ENCODE measurements around the gene TSEN54.
A peak's percentile ranks its signal among the peaks of the same experiment; 100 is the strongest.

TSEN54 gene

GRCh38 chr17:75496005-75496404 is 20.3 kb upstream of the TSEN54 start:
- H3K27ac ChIP-seq (ENCODE audit: insufficient read depth, low read depth, low read length, poor library complexity, severe bottlenecking), result no peak overlapping the region
- 95 to 96% methylated on average over 11 of the region's 11 CpGs for WGBS, 2 experiments
- H3K9me3 ChIP-seq (ENCODE audit: control insufficient read depth, low read length), result no peaks in the 10 kb centered on the region
- H3K36me3 ChIP-seq (ENCODE audit: control insufficient read depth, insufficient read depth, low read length), result peaks cover 23% of the 10 kb centered on the region
- no peaks in the 10 kb centered on the region for H3K4me1 ChIP-seq (ENCODE audit: control insufficient read depth, insufficient read depth, low read length)
- H3K4me3 ChIP-seq (ENCODE audit: insufficient read depth, low read depth, low read length), result no peak overlapping the region
- H3K27me3 ChIP-seq (ENCODE audit: control insufficient read depth, insufficient read depth, low read length, poor library complexity, severe bottlenecking), result no peaks in the 10 kb centered on the region

DNA sequence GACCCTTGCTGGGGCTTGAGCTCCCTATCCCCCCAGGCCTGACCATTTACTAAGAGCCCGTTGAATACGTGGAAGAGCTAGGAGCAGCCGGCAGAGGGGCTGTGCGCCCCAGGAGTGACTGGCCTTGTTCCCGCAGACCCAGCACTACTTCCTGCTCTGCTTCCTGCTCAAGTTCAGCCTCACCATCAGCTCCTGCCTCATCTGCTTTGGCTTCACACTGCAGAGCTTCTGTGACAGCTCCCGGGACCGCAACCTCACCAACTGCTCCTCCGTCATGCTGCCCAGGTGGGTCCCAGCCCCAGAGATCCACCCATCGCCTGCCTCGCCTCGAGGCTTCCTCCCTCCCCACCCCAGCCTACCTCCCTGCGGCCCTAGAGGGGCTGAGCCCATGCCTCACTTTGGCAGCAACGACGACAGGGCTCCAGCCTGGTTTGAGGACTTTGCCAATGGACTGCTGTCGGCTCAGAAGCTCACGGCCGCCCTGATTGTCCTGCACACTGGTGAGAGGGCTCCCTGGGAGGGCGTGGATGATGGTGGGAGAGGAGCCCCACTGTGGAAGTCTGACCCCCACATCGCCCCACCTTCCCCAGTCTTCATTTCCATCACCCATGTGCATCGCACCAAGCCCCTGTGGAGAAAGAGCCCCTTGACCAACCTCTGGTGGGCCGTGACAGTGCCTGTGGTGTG is 18.1 kb upstream of the TSEN54 start:
- H3K27me3 ChIP-seq (ENCODE audit: control insufficient read depth, insufficient read depth, low read length, poor library complexity, severe bottlenecking), result no peaks in the 10 kb centered on the region
- H3K9me3 ChIP-seq (ENCODE audit: control insufficient read depth, low read length), result no peaks in the 10 kb centered on the region
- 92% methylated on average over 21 of the region's 21 CpGs for WGBS, 2 experiments
- no peak overlapping the region for H3K27ac ChIP-seq (ENCODE audit: insufficient read depth, low read depth, low read length, poor library complexity, severe bottlenecking)
- peaks cover 11% of the 10 kb centered on the region for H3K36me3 ChIP-seq (ENCODE audit: control insufficient read depth, insufficient read depth, low read length)
- H3K4me1 ChIP-seq (ENCODE audit: control insufficient read depth, insufficient read depth, low read length), result no peaks in the 10 kb centered on the region
- H3K4me3 ChIP-seq (ENCODE audit: insufficient read depth, low read depth, low read length), result no peak overlapping the region

DNA sequence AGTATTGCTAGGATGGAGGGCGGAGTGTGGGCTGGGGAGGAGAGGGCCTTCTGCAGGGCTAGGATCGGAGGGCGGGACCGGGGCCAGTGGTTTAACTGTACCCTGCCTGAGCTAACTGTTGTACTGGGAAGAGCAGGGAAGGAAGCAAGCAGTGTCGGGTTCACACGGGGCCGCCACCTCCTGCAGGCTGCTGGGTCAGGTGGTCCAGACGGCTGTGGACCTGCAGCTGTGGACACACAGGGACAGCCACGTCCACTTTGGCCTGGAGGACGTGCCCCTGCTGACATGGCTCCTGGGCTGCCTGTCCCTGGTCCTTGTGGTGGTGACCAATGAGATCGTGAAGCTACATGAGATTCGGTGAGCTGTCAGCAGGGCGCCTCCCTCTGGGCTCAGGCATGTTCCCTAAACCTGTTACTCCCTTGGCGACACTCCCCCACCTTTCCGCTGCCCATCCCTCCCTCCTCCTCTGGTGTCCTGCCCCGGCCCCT is 17.6 kb upstream of the TSEN54 start:
- Histone ChIP-seq H3K4me1 (ENCODE audit: control insufficient read depth, insufficient read depth, low read length) (no peaks in the 10 kb centered on the region), H3K4me3 (ENCODE audit: insufficient read depth, low read depth, low read length) (no peak overlapping the region), H3K9me3 (ENCODE audit: control insufficient read depth, low read length) (no peaks in the 10 kb centered on the region), H3K36me3 (ENCODE audit: control insufficient read depth, insufficient read depth, low read length) (peaks cover 6% of the 10 kb centered on the region), H3K27ac (ENCODE audit: insufficient read depth, low read depth, low read length, poor library complexity, severe bottlenecking) (peak overlapping the region; percentile 44), H3K27me3 (ENCODE audit: control insufficient read depth, insufficient read depth, low read length, poor library complexity, severe bottlenecking) (no peaks in the 10 kb centered on the region)
- WGBS, 2 experiments, result 79 to 81% methylated on average over 16 of the region's 16 CpGs

- 93% methylated on average over 16 of the region's 16 CpGs for WGBS, 2 experiments
These were observed 16.9 kb upstream of the TSEN54 start for GRCh38 chr17:75499313-75500022.

GRCh38 chr17:75500419-75501216 is 15.7 kb upstream of the TSEN54 start:
- Histone ChIP-seq H3K4me3 (ENCODE audit: insufficient read depth, low read depth, low read length) (no peak overlapping the region), H3K27me3 (ENCODE audit: control insufficient read depth, insufficient read depth, low read length, poor library complexity, severe bottlenecking) (no peaks in the 10 kb centered on the region), H3K9me3 (ENCODE audit: control insufficient read depth, low read length) (no peaks in the 10 kb centered on the region), H3K4me1 (ENCODE audit: control insufficient read depth, insufficient read depth, low read length) (no peaks in the 10 kb centered on the region), H3K36me3 (ENCODE audit: control insufficient read depth, insufficient read depth, low read length) (peaks cover 5% of the 10 kb centered on the region), H3K27ac (ENCODE audit: insufficient read depth, low read depth, low read length, poor library complexity, severe bottlenecking) (no peak overlapping the region)
- WGBS, 2 experiments, result 94 to 95% methylated on average over 17 of the region's 17 CpGs

More at GRCh38 chr17:75499313-75500022, 16.9 kb upstream of the TSEN54 start:
- Histone ChIP-seq H3K9me3 (ENCODE audit: control insufficient read depth, low read length) (no peaks in the 10 kb centered on the region), H3K36me3 (ENCODE audit: control insufficient read depth, insufficient read depth, low read length) (peaks cover 5% of the 10 kb centered on the region), H3K27me3 (ENCODE audit: control insufficient read depth, insufficient read depth, low read length, poor library complexity, severe bottlenecking) (no peaks in the 10 kb centered on the region), H3K4me3 (ENCODE audit: insufficient read depth, low read depth, low read length) (no peak overlapping the region), H3K4me1 (ENCODE audit: control insufficient read depth, insufficient read depth, low read length) (no peaks in the 10 kb centered on the region), H3K27ac (ENCODE audit: insufficient read depth, low read depth, low read length, poor library complexity, severe bottlenecking) (peak overlapping the region; percentile 44)

DNA sequence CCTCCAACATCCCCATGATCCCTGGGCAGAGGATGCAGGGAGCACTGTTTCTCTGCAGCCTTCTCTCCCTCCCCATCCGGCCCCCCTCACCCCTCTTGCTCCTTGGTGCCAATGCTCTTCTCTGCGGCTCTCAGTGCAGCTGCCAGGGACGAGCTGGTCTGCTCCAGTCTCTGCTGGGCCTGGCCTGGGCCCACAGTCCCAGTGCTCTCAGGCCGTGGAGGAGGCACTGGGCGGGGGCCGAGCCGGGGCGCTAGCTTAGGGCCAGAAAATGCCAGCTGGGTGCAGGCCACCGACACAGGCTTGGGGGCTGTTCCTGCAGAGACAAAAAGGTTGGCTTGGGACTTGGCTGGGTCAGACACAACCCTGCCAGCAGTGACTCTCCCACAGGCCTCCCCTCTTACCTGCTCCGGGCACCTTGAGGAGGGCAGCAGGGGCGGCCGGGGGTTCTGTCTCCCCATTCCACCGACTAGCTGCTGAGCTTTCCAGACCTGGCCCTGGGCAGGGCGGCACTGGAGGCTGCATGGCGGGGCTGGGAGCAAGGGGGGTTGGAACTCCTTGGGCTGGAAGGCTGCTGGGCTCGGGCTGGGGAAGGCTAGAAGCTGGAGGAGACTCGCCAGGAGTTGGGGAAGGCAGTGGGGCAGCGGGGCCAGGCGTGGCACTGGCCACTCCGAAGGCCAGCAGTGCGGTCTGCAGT is 14.8 kb upstream of the TSEN54 start:
- Histone ChIP-seq H3K9me3 (ENCODE audit: control insufficient read depth, low read length) (no peaks in the 10 kb centered on the region), H3K36me3 (ENCODE audit: control insufficient read depth, insufficient read depth, low read length) (peaks cover 5% of the 10 kb centered on the region), H3K27ac (ENCODE audit: insufficient read depth, low read depth, low read length, poor library complexity, severe bottlenecking) (no peak overlapping the region), H3K27me3 (ENCODE audit: control insufficient read depth, insufficient read depth, low read length, poor library complexity, severe bottlenecking) (no peaks in the 10 kb centered on the region), H3K4me3 (ENCODE audit: insufficient read depth, low read depth, low read length) (no peak overlapping the region), H3K4me1 (ENCODE audit: control insufficient read depth, insufficient read depth, low read length) (no peaks in the 10 kb centered on the region)
- 93% methylated on average over 21 of the region's 21 CpGs for WGBS, 2 experiments

DNA sequence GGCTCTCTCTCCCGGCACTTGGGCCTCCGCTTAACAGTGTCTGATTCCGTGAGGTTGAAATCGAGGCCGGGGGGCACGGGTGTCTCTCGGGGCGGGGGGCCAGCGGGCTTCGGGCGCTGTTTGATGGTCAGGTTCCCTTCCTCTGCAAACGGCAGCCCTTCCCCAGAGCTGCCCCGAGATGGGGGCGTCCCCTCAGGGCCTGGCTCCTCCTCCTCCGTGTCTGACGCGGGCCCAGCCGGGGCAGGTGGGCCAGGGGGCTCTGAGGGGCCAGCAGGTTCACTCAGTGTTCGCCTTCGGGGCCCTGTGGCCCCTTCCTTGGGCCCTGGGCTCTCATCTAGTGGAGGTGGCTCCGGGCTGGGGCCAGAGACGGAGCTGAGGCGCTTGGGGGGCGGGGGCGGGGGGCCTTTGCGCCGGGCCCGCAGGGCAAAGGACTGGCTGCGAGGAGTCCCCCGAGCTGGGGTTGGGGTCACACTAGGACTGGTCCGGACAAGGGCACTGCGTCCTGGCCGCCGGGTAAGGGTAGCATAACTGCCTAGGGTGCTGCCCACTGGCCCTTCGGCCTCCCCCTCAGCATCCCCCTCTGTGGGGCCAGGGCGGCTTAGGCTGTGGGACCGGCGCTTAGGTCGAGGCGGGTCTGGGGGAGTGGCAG is 14.1 kb upstream of the TSEN54 start:
- WGBS, 2 experiments, result 93 to 95% methylated on average over 40 of the region's 40 CpGs
- Histone ChIP-seq H3K9me3 (ENCODE audit: control insufficient read depth, low read length) (no peaks in the 10 kb centered on the region), H3K36me3 (ENCODE audit: control insufficient read depth, insufficient read depth, low read length) (peaks cover 5% of the 10 kb centered on the region), H3K27ac (ENCODE audit: insufficient read depth, low read depth, low read length, poor library complexity, severe bottlenecking) (no peak overlapping the region), H3K4me3 (ENCODE audit: insufficient read depth, low read depth, low read length) (no peak overlapping the region), H3K4me1 (ENCODE audit: control insufficient read depth, insufficient read depth, low read length) (no peaks in the 10 kb centered on the region), H3K27me3 (ENCODE audit: control insufficient read depth, insufficient read depth, low read length, poor library complexity, severe bottlenecking) (no peaks in the 10 kb centered on the region)

- Histone ChIP-seq H3K9me3 (ENCODE audit: control insufficient read depth, low read length) (no peaks in the 10 kb centered on the region), H3K27ac (ENCODE audit: insufficient read depth, low read depth, low read length, poor library complexity, severe bottlenecking) (no peak overlapping the region), H3K27me3 (ENCODE audit: control insufficient read depth, insufficient read depth, low read length, poor library complexity, severe bottlenecking) (no peaks in the 10 kb centered on the region), H3K36me3 (ENCODE audit: control insufficient read depth, insufficient read depth, low read length) (peaks cover 5% of the 10 kb centered on the region), H3K4me1 (ENCODE audit: control insufficient read depth, insufficient read depth, low read length) (no peaks in the 10 kb centered on the region), H3K4me3 (ENCODE audit: insufficient read depth, low read depth, low read length) (no peak overlapping the region)
- 96% methylated on average over 25 of the region's 25 CpGs for WGBS, 2 experiments
These were observed 13.5 kb upstream of the TSEN54 start for GRCh38 chr17:75502721-75503329.

- Histone ChIP-seq H3K9me3 (ENCODE audit: control insufficient read depth, low read length) (no peaks in the 10 kb centered on the region), H3K27ac (ENCODE audit: insufficient read depth, low read depth, low read length, poor library complexity, severe bottlenecking) (no peak overlapping the region), H3K4me1 (ENCODE audit: control insufficient read depth, insufficient read depth, low read length) (no peaks in the 10 kb centered on the region), H3K36me3 (ENCODE audit: control insufficient read depth, insufficient read depth, low read length) (peaks cover 5% of the 10 kb centered on the region), H3K4me3 (ENCODE audit: insufficient read depth, low read depth, low read length) (no peak overlapping the region), H3K27me3 (ENCODE audit: control insufficient read depth, insufficient read depth, low read length, poor library complexity, severe bottlenecking) (no peaks in the 10 kb centered on the region)
- WGBS, 2 experiments, result 92 to 94% methylated on average over 23 of the region's 23 CpGs
These were observed 12.9 kb upstream of the TSEN54 start for GRCh38 chr17:75503337-75503950.
